ENCODE data around the gene PSIP1.

The PSIP1 gene

DNA sequence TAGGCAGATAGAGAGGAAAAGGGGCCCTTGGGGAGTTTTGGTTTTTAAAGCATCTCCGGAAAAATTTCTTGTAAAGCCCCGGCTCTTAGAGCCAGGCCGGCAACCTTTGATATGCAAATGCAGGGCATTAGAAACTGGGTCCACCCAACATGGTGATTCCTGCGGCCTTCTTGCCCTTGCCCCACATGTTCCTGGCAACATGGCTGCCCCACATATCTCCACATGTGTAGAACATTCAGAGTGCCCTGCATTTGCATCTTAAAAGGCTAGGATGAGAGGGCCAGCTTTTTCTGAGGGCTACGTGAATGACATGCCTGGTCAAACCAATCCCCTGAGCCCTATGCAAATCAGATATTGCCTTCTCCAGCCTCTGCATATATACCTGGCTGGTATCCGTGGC lies 93.1 kb downstream of the PSIP1 start:
- no peak for TF ChIP-seq EZH2 (IDR thresholded peaks at IDR 0.05; ENCODE audit: borderline replicate concordance, low read length)
- no peak for TF ChIP-seq CTCF (IDR thresholded peaks at IDR 0.05; ENCODE audit: low read length)
- Histone ChIP-seq H3K27ac (ENCODE audit: low read depth, low read length, poor library complexity, severe bottlenecking) (no peak overlapping the region), H4K20me1 (ENCODE audit: insufficient read depth, low read length) (no peaks in the 10 kb centered on the region), H3K4me3 (ENCODE audit: low read depth, low read length, poor library complexity, severe bottlenecking) (no peak overlapping the region), H3K9ac (ENCODE audit: low read length) (no peak overlapping the region), H3F3A (ENCODE audit: insufficient read depth, low read length) (no peaks in the 10 kb centered on the region), H3K27me3 (ENCODE audit: insufficient read depth, low read length) (no peaks in the 10 kb centered on the region), H2AFZ (ENCODE audit: low read length) (no peak overlapping the region), H3K4me1 (ENCODE audit: insufficient read depth, low read length, severe bottlenecking) (peaks cover 13% of the 10 kb centered on the region), H3K9me2 (ENCODE audit: low read depth, low read length) (no peaks in the 10 kb centered on the region), H3K79me2 (ENCODE audit: insufficient read depth, low read length) (no peaks in the 10 kb centered on the region), H3K4me2 (ENCODE audit: low read length) (no peak overlapping the region), H3K36me3 (ENCODE audit: insufficient read depth, low read length) (no peaks in the 10 kb centered on the region; the same call in 1 of the 2 replicates), H3K9me3 (ENCODE audit: low read length) (no peaks in the 10 kb centered on the region)

- H3F3A ChIP-seq (ENCODE audit: insufficient read depth, low read length), result no peaks in the 10 kb centered on the region
- H3K9ac ChIP-seq (ENCODE audit: low read length), result no peak overlapping the region
- H3K27ac ChIP-seq (ENCODE audit: low read depth, low read length, poor library complexity, severe bottlenecking), result no peak overlapping the region
- no peaks in the 10 kb centered on the region for H3K79me2 ChIP-seq (ENCODE audit: insufficient read depth, low read length)
- H3K36me3 ChIP-seq (ENCODE audit: insufficient read depth, low read length), result no peaks in the 10 kb centered on the region; the same call in 1 of the 2 replicates
- H3K9me2 ChIP-seq (ENCODE audit: low read depth, low read length), result no peaks in the 10 kb centered on the region
- no peak overlapping the region for H3K4me2 ChIP-seq (ENCODE audit: low read length)
- TF ChIP-seq CTCF (IDR thresholded peaks at IDR 0.05; ENCODE audit: low read length), result peak; percentile 53; the same call in 1 of the 2 replicates
- no peak for TF ChIP-seq EZH2 (IDR thresholded peaks at IDR 0.05; ENCODE audit: borderline replicate concordance, low read length)
- no peaks in the 10 kb centered on the region for H3K9me3 ChIP-seq (ENCODE audit: low read length)
- no peaks in the 10 kb centered on the region for H4K20me1 ChIP-seq (ENCODE audit: insufficient read depth, low read length)
- no peaks in the 10 kb centered on the region for H3K27me3 ChIP-seq (ENCODE audit: insufficient read depth, low read length)
- H2AFZ ChIP-seq (ENCODE audit: low read length), result no peak overlapping the region
- peaks cover 8% of the 10 kb centered on the region for H3K4me1 ChIP-seq (ENCODE audit: insufficient read depth, low read length, severe bottlenecking)
- H3K4me3 ChIP-seq (ENCODE audit: low read depth, low read length, poor library complexity, severe bottlenecking), result no peak overlapping the region
These were observed 93.9 kb downstream of the PSIP1 start for GRCh38 chr9:15416880-15417279.

All from OCI-LY1 (cell line).